SK-N-MC (cell line): ENCODE data around the gene KLK13.

ENCODE experiments used
- EZH2 ChIP-seq: fragments of 200-600 bp; sonication (generic); IDR thresholded peaks from one replicate; pipeline ENCODE4 v1.6.1; 2017; ENCODE audit warnings: antibody characterized with exemption
- POLR2AphosphoS5 ChIP-seq: IDR thresholded peaks from 2 replicates; pipeline ENCODE4 v1.6.1; 2012; ENCODE audit warnings: mild to moderate bottlenecking, low read depth, low read length, borderline replicate concordance

DNA sequence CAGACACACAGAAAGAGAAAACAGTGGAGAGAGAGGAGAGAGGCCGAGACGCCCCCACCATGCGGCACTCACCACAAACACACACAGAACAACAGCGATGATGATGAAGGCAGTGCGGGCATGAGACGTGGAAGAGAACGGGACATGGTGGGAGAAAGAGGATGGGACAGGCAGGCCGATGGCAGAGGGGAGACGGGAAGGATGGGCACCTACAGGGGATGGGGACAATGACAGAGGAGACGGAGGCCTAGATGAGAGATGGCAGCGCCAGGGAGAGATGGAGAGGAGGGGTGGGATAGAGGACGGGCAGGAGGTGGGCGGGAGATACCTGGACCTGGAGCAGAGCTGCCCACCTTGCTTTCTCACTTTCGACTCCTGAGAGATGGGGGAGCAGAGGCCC lies 18.9 kb upstream of the KLK13 start:
- TF ChIP-seq POLR2AphosphoS5 (no peak), EZH2 (no peak)
